SK-N-SH (cell line): ENCODE results near the gene PKN1. TPM values are rescaled to one million over a fixed set of nuclear protein-coding genes. Genes with fewer than 3 reads are reported as not detected.

ENCODE experiments used
- CTCF ChIA-PET: fragments of 300-600, 350-600 bp; formaldehyde crosslinking; extraction: SDS; loops from one replicate; lab custom pipeline; 2021; lab: Yijun Ruan, JAX
- POLR2A ChIA-PET: fragments of 350-600 bp; sonication (Branson Sonifier 250); formaldehyde crosslinking; extraction: SDS; loops from one replicate; lab custom pipeline; 2020; ENCODE audit warnings: antibody characterized with exemption, inconsistent platforms; lab: Yijun Ruan, JAX
- DNase-seq: peaks from one replicate; pipeline ENCODE4 v3.0.0; 2012
- H2AFZ ChIP-seq: fragments of 200-600 bp; sonication (generic); 2 replicates; pipeline ENCODE4 v1.8.1; 2016; ENCODE audit warnings: antibody characterized with exemption, mild to moderate bottlenecking, low read depth
- H3F3A ChIP-seq: fragments of 200-600 bp; sonication (generic); replicated peaks from 2 replicates; pipeline ENCODE3; 2016; ENCODE audit warnings: antibody characterized with exemption, mild to moderate bottlenecking; ENCODE audit not compliant: insufficient read depth
- H3K27ac ChIP-seq, 2 experiments: fragments of 200-500 bp in 1 of 2; fragments of 200-600 bp in 1 of 2; sonication (Bioruptor generic) in 1 of 2; sonication (generic), shearing (Covaris generic) in 1 of 2; 2 replicates each; pipeline versions ENCODE4 v1.5.1 to v1.6.1; 2014 to 2016; ENCODE audit warnings: low read depth in 2 of 2, inconsistent platforms in 1 of 2, low read length in 1 of 2, mild to moderate bottlenecking in 1 of 2, mixed read lengths in 1 of 2
- H3K27me3 ChIP-seq: fragments of 200-600 bp; sonication (generic), shearing (Covaris generic); 2 replicates; pipeline ENCODE4 v1.6.1; 2016; ENCODE audit warnings: mixed run types; ENCODE audit not compliant: insufficient read depth
- H3K36me3 ChIP-seq, 2 experiments: fragments of 200-500 bp in 1 of 2; fragments of 200-600 bp in 1 of 2; sonication (Bioruptor generic) in 1 of 2; sonication (generic) in 1 of 2; replicated peaks in 1 of 2; 2 replicates each; pipeline versions ENCODE3 to v1.5.1; 2014 to 2016; ENCODE audit warnings: low read length in 1 of 2, mild to moderate bottlenecking in 1 of 2; ENCODE audit not compliant: insufficient read depth in 2 of 2, control insufficient read depth in 1 of 2
- H3K4me1 ChIP-seq, 2 experiments: fragments of 200-500 bp in 1 of 2; fragments of 200-600 bp in 1 of 2; sonication (Bioruptor generic) in 1 of 2; sonication (generic), shearing (Covaris generic) in 1 of 2; 2 replicates each; pipeline versions ENCODE4 v1.5.1 to v1.6.1; 2014 to 2016; ENCODE audit warnings: low read depth in 1 of 2, low read length in 1 of 2, mixed run types in 1 of 2; ENCODE audit not compliant: insufficient read depth in 2 of 2, control insufficient read depth in 1 of 2
- H3K4me2 ChIP-seq: fragments of 200-600 bp; sonication (generic), shearing (Covaris generic); 2 replicates; pipeline ENCODE4 v1.6.1; 2017; ENCODE audit warnings: mixed run types
- H3K4me3 ChIP-seq, 2 experiments: fragments of 200-500 bp in 1 of 2; fragments of 200-600 bp in 1 of 2; sonication (Bioruptor generic) in 1 of 2; sonication (generic), shearing (Covaris generic) in 1 of 2; 2 replicates each; pipeline versions ENCODE4 v1.5.1 to v1.8.1; 2014 to 2016; ENCODE audit warnings: low read depth in 2 of 2, inconsistent platforms in 1 of 2, low read length in 1 of 2, mild to moderate bottlenecking in 1 of 2, mixed read lengths in 1 of 2, moderate library complexity in 1 of 2
- H3K79me2 ChIP-seq: fragments of 200-600 bp; sonication (generic); 2 replicates; pipeline ENCODE4 v1.8.1; 2017; ENCODE audit warnings: mild to moderate bottlenecking; ENCODE audit not compliant: insufficient read depth
- H3K9ac ChIP-seq: fragments of 200-600 bp; sonication (generic); 2 replicates; pipeline ENCODE4 v1.6.1; 2017; ENCODE audit warnings: mixed run types
- H3K9me2 ChIP-seq: fragments of 200-600 bp; sonication (generic); 2 replicates; pipeline ENCODE4 v1.6.1; 2017; ENCODE audit warnings: mixed run types
- H3K9me3 ChIP-seq: fragments of 200-600 bp; sonication (generic); 2 replicates; pipeline ENCODE4 v1.6.1; 2017; ENCODE audit warnings: mixed run types, mild to moderate bottlenecking, moderate library complexity
- H4K20me1 ChIP-seq: fragments of 200-600 bp; sonication (generic); 2 replicates; pipeline ENCODE4 v1.6.1; 2017; ENCODE audit warnings: mild to moderate bottlenecking, mixed run types; ENCODE audit not compliant: insufficient read depth
- CHD2 ChIP-seq: fragments of 150-350 bp; IDR thresholded peaks from 2 replicates; pipeline ENCODE4 v1.6.1; 2018; ENCODE audit warnings: low read length; ENCODE audit not compliant: partially characterized antibody
- ELF1 ChIP-seq: IDR thresholded peaks from 2 replicates; pipeline ENCODE4 v1.4.0; 2012
- EP300 ChIP-seq, 2 experiments: IDR thresholded peaks; 2 replicates each; pipeline versions ENCODE4 v1.4.0 to v1.6.1; 2012; ENCODE audit warnings: borderline replicate concordance in 1 of 2, low read depth in 1 of 2, low read length in 1 of 2
- IRF3 ChIP-seq: fragments of 150-350 bp; IDR thresholded peaks from 2 replicates; pipeline ENCODE4 v1.6.1; 2016; ENCODE audit warnings: mild to moderate bottlenecking, low read depth, low read length
- JUND ChIP-seq: IDR thresholded peaks from 2 replicates; pipeline ENCODE4 v1.4.0; 2012
- NRF1 ChIP-seq: IDR thresholded peaks from 2 replicates; pipeline ENCODE4 v1.6.1; 2012; ENCODE audit warnings: low read depth, mild to moderate bottlenecking, low read length
- REST ChIP-seq: IDR thresholded peaks from 2 replicates; pipeline ENCODE4 v1.6.1; 2012; ENCODE audit warnings: mild to moderate bottlenecking, low read depth, low read length, moderate library complexity
- SIN3A ChIP-seq: IDR thresholded peaks from 2 replicates; pipeline ENCODE4 v1.6.1; 2012; ENCODE audit warnings: low read depth, mild to moderate bottlenecking, low read length, moderate library complexity, borderline replicate concordance
- SMC3 ChIP-seq: IDR thresholded peaks from 2 replicates; pipeline ENCODE4 v1.6.1; 2012; ENCODE audit warnings: low read depth, low read length, improper control_type of control experiment
- TCF12 ChIP-seq: IDR thresholded peaks from 2 replicates; pipeline ENCODE4 v1.4.0; 2012
- ZBTB33 ChIP-seq: IDR thresholded peaks from 2 replicates; pipeline ENCODE4 v1.4.0; 2012; ENCODE audit warnings: low read depth, borderline replicate concordance
- WGBS: methylation state at CpG from one replicate; pipeline ENCODE4 v1.1.6; 2017; ENCODE audit warnings: low lambda C conversion rate; 5-methylcytosine and 5-hydroxymethylcytosine counted together
- polyA plus RNA-seq, 3 experiments: library from polyadenylated mRNA; depleted of rRNA; stranded (reverse); fragments of >200 nt; gene quantifications; 2 replicates each; pipeline ENCODE4 v1.2.3, GENCODE V29; 2012

Gene PKN1
- polyA plus RNA-seq, 1 of the 3 experiments (the other 2 are of a cell fraction) = 99.6 TPM

GRCh38 chr19:14516048-14516534, 83.0 kb downstream of the PKN1 start:
- peak overlapping the region; percentile 99; the same call in 1 of the 2 replicates for H3K9ac ChIP-seq
- H3K4me1 ChIP-seq = peaks cover 24 to 38% of the 10 kb centered on the region in 2 experiments; a peak in 3 of 4 replicates
- H3K9me3 ChIP-seq = no peaks in the 10 kb centered on the region
- peaks cover 36% of the 10 kb centered on the region for H4K20me1 ChIP-seq
- H3K36me3 ChIP-seq = peaks cover 22 to 29% of the 10 kb centered on the region in 2 experiments
- CTCF ChIA-PET = interaction anchor here (1.5 to 3.8 kb wide), 3 partner anchors 10 to 36 kb away, joined by 4 to 30 read pairs (median 20); no protein-coding TSS in a partner anchor
- H3K79me2 ChIP-seq = peaks cover 44% of the 10 kb centered on the region
- H3K27ac ChIP-seq = no peak overlapping the region; a peak in 2 of 4 replicates
- H3F3A ChIP-seq = peaks cover 47% of the 10 kb centered on the region
- no peaks in the 10 kb centered on the region for H3K9me2 ChIP-seq
- peak overlapping the region; percentile 87 to 90 for H3K4me3 ChIP-seq
- H2AFZ ChIP-seq = no peak overlapping the region
- 68% methylated on average over 10 of the region's 15 CpGs for WGBS
- peak overlapping the region; percentile 95 for H3K4me2 ChIP-seq
- no peaks in the 10 kb centered on the region for H3K27me3 ChIP-seq
- POLR2A ChIA-PET = interaction anchor here (1.3 kb wide), 1 partner anchor 38 kb away, joined by 3 read pairs; no protein-coding TSS in a partner anchor
- TF ChIP-seq ELF1 (no peak), SMC3 (no peak), IRF3 (no peak), EP300 (IDR thresholded peaks at IDR 0.05; ENCODE audit: borderline replicate concordance in 1 of 2, low read depth in 1 of 2, low read length in 1 of 2) (no peak), TCF12 (no peak), SIN3A (no peak), NRF1 (no peak), JUND (no peak), REST (no peak)
- DNase-seq = no peak

GRCh38 chr19:14516746-14517438, 83.8 kb downstream of the PKN1 start:
- Histone ChIP-seq H3K4me1 (peaks cover 24 to 38% of the 10 kb centered on the region in 2 experiments; a peak in 3 of 4 replicates), H3K36me3 (peaks cover 22 to 29% of the 10 kb centered on the region in 2 experiments), H3K9ac (peak overlapping the region; percentile 99), H3K27me3 (no peaks in the 10 kb centered on the region), H3K9me2 (no peaks in the 10 kb centered on the region), H3K4me3 (peak overlapping the region; percentile 87 to 90), H3K79me2 (peaks cover 44% of the 10 kb centered on the region), H3F3A (peaks cover 43% of the 10 kb centered on the region), H2AFZ (no peak overlapping the region), H4K20me1 (peaks cover 36% of the 10 kb centered on the region), H3K9me3 (no peaks in the 10 kb centered on the region), H3K27ac (peak overlapping the region; percentile 93 to 96; a peak in 2 of 4 replicates), H3K4me2 (peak overlapping the region; percentile 95)
- ChIA-PET POLR2A (interaction anchor here (0.9 to 1.5 kb wide), 3 partner anchors 21 to 40 kb away, joined by 3 to 15 read pairs (median 3); partner anchors contain the start of gene GIPC1), CTCF (interaction anchor here (1.4 to 3.8 kb wide), 4 partner anchors 11 to 36 kb away, joined by 3 to 30 read pairs (median 12); no protein-coding TSS in a partner anchor)
- DNase-seq = no peak
- no peak for TF ChIP-seq ZBTB33
- TF ChIP-seq CHD2 = peak; percentile 6
- WGBS = 26% methylated on average over 21 of the region's 22 CpGs
